HG02981 (cell line): ENCODE measurements around the gene STYXL1.

Experiments
- ATAC-seq: cut with Tn5 transposase; IDR thresholded peaks from one replicate; pipeline ENCODE4 v1.9.1; 2021; ENCODE audit warnings: mild to moderate bottlenecking, moderate library complexity; ENCODE audit not compliant: unreplicated experiment

STYXL1 gene

DNA sequence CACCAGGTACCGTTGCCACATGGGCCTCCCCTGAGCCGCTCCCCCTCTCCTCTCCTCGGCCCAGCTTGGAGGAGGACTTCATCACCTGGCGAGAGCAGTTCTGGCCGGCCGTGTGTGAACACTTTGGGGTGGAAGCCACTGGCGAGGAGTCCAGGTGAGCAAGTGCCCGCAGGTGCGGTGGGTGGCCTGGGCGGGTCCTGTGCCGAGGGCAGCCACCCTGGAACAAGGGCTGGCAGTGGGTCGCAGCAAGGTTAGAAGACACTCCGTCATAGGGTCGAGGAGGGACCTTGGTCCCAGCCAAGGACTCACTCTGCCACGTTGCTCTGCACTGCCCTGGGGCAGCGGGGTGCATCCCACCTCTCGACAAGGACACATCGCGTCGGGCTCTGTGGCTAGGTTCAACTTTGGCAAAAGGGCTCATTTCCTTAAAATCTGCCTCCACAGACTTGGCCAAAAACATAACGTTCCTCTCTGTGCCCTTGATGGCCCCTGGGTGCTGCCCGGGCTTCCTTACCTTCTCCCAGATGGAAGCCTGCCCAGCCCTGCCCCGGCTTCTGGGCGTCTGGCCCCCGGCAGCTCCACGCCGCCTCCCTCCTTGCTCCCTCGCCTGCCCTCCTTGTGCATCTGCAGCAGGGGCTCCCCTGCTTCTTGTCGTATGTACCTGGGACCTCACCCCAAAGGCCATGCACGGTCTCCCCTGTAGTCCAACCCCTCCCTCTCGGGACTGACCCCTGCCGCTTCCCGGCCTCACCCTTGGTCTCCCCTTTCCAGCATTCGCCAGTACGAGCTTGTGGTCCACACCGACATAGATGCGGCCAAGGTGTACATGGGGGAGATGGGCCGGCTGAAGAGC lies 66.1 kb downstream of the STYXL1 start:
- no peak for ATAC-seq

- ATAC-seq: no peak
Measured at GRCh38 chr7:75981203-75981452, 66.7 kb downstream of the STYXL1 start.

GRCh38 chr7:75980430-75981202 lies 67.2 kb downstream of the STYXL1 start:
- no peak for ATAC-seq

DNA sequence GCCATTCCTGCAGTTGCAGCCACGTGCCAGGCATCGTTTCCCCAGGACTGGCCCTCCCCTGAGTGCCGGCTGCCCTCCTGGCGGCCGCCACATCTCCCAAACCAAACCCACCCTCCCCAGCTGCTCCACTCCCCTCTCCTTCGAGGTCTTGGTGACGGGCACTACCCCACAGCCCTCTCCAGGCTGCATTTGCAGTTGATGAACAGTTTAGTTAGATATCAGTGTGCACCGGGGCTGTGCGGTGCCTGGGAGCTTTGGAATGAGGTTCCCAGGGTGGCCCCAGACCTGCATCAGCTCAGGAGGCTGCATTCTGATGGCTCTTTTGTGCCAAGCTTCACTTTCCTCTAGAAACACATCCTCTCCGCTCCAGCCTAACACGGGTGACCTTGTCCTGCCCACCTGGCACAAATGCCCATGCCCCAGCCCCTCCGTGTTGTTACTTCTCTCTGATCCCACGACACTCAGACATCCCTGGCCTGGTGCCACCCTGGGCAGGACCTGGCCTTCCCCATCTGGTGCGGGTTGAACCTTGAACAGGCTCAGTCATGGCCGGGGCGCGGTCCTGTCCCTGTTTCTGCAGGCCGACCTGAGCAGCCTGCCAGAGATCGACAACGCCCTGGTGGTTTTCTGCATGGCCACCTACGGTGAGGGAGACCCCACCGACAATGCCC lies 67.9 kb downstream of the STYXL1 start:
- no peak for ATAC-seq

DNA sequence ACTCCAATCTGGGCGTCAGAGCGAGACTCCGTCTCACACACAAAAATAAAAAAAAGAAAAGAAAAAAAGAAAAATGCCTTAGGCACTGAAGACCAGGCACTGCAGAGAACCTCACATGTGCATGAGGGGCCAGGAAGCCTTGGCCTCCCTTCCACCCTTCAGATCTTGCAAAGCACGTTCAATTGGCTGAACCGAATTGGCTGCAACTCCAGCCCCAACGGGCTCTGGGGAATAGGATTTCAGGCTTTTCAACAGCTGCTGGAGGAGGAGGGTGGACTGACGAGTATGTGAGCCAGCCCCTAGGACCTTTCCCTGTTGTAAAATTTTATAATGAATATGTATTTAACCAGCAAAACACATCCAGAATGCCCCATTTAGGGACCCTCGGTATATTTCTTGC lies 70.1 kb downstream of the STYXL1 start:
- ATAC-seq: no peak

DNA sequence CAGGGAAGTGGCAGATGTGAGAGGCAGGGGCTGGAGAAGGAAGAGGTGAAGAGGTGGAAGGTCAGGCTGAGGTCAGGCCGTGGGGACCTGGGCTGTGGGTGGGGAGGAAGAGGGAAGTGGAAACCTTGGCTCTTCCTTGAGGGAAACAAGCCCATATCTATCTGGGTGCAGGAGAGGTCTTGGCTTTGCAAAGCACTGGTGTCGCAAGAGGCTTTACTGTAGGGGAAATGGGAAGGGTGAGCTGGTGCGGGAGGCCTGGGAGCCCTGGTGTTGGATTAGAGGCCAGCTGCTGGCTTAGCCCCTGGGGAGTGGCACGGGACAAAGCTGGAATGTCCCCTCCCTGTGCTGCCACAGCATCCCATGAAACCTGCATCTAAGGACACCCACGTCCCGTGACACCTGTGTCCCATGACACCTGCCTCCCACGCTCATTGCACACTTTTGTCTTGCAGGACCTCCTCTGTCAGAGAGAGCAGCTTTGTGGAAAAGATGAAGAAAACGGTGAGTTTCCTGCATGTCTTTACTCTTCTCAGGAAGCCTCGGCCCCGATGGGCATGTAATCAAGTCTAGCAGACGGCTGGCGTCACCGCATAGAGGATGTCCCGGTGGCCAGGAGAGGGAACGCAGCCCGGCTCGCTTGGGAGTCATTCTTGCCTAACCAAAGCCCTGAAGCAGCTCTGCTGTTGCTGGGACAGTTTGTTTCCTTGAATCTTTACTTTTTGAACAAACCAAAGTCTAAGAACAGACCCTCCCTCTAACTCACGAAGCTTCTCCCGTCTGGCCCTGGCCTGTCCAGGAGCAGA lies 75.6 kb downstream of the STYXL1 start:
- ATAC-seq: no peak

- no peak for ATAC-seq
Measured at GRCh38 chr7:75971309-75971960, 76.4 kb downstream of the STYXL1 start.

DNA sequence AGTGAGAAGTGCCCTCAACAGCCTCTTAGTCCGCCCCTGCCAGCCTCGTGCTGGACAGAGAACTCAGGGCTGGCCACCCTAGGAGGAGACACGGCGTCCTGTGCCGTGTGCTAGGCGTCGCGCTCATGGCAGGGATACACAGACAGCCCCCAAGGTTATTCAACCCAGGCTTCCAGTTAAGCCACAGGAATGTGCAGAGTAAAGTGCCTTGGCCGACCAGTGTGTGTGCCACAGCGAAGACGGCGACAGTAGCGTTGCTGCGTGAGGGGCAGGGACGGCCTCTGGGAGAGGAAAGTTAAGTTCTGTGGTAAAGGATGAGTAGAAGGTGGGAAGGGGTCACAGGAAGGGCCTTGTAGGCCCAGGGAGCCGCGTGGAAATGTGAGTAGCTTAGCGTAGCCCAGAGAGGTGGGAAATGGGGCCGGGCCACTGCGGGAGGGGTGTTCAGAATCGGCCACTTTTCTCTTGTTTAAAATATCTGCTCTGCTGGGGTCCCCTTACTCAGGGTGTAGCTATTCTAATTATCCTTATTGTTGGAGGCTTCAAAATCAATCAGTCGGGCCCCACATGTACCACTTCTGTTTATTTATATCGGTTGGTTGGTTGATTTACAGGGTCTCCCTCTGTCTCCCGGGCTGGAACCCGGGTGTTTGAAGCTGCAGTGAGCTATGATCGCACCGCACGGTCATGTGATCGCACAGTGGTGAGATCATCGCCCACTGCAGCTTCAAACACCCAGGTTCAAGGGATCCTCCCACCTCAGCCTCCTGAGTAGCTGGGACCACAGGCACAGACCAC lies 77.9 kb downstream of the STYXL1 start:
- ATAC-seq: no peak

DNA sequence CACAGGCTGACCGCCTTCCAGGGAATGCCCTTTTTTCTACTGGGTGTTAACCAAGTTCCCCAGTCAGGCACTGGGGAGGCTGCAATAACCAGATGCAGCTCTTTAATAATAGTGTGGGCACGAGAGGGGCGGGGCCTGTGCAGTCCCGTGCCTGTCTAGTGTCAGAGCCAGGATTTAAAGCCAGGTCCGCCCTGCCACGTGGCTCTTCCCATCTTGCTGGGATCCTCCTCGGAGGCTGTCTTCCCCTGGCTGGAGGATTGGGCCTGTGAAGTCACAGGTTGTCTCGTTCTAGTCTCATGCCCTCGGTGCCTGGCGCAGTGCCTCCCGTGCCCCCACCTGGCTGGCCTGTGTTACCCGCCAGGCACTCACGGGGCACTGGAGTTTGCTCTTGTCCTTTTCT lies 78.6 kb downstream of the STYXL1 start:
- no peak for ATAC-seq

- no peak for ATAC-seq
Measured at GRCh38 chr7:75968561-75969001, 79.2 kb downstream of the STYXL1 start.

DNA sequence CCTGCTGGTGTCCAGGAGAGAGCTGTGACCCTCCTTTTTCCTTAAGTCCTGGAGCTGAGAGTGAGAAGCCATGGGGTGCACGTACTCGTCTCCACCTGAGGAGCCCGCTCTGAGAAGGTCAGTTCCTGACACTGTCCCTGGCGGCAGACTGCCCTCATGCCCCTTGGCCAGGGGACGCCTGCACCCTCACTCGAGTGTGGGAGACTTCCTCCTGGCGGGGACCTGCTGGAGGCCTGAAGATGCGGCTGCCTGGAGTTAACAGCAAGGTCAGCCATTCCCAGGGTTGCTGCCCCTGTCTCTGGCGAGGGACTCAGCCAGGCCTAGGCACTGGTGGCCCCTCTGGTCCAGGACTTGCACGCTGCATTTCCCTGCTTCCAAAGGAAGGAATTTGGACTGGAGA lies 79.8 kb downstream of the STYXL1 start:
- no peak for ATAC-seq

- ATAC-seq: no peak
Measured at GRCh38 chr7:75967487-75967997, 80.3 kb downstream of the STYXL1 start.

GRCh38 chr7:75967055-75967454 lies 80.7 kb downstream of the STYXL1 start:
- no peak for ATAC-seq

DNA sequence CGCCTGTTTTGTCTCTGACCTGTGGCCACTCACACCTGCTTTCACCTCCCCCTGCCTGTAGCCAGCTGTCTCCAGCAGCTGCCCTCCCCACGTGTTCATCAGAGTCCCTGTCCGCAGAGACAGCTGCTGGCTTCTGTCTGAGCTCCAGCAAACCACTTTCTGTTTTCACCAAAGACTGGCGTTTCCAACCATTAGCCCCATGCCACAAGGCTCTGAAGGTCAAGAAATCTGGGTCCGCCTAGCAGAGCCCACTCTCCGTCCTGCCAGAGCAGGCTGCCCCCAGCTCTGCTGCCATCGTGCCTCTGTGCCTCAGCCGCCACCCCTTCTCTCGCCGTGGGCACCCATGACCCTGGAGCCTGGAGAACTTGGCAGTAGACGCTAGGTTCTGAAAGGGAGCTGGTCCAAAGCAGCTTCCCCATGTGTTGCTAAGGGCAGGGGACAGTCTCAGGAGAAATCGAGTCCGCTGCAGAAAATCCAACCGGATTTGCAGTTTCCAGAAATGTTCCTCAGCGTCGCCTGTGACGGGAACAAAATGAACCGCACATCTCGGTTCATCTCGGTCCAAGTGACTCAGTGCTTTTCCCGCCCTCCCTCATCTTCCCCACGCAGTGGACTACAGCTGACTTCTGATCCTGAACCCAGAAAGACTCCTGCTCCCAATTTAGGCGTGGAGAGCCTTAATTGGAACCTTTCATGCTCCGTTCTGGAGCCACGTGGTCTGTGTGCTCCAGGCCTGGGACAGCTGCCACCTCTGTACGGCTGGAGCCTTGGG lies 81.4 kb downstream of the STYXL1 start:
- no peak for ATAC-seq

DNA sequence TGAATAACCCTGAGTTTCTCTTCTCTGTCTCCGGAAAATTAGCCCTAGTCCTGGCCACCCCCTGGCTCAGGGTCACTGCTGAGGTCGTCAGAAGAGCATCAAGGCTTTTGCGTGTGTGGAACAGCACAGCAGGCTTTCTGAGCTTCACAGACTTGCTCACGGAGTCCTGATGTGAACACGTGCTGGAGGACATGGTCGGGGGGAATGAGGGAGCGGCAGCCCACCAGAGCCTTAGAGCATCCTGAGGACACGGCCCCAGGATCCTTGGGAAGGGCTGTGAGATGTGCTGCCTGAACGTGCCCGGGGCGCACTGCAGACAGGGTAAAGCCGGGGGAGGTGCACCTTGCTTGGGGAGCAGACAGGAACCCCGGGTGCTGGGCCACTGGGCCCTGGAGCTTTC lies 82.2 kb downstream of the STYXL1 start:
- no peak for ATAC-seq

GRCh38 chr7:75963381-75963995 lies 84.3 kb downstream of the STYXL1 start:
- no peak for ATAC-seq

DNA sequence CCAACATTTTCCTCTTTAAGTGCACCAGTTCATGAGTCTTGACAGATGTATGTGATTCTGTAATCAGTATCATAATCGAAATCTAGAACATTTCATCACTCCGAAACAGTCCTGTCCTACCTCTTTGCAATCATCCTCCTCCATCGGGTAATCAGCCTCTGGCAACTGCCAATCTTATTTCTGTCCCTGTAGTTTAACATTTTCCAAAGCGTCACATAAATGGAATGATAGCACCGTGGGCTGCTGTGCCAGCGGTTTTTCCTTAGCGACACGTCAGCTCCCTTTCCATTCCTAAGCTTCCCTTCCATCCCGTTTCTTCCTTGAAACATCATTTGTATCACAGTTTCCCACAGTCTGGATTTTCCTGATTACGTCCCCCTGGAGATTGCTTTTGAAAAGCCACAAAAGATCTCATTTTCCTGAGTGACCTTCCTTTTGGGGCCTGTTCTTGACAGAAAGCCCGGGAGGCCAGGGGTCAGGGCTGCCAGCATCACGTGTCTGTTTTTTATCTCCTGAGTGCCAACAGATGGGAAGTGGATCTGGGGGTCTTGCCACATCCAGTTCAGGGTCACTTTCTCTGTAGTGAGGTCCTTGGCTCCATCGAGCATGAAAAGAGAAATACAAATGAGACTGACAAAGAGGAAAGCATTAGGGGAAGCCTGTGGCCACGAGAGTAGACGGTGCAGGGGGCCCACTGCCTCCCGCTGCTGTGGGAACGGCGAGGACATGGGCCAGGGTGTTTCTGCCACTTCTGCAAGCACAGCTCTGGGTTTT lies 85.0 kb downstream of the STYXL1 start:
- no peak for ATAC-seq

- no peak for ATAC-seq
Measured at GRCh38 chr7:75961218-75961617, 86.6 kb downstream of the STYXL1 start.
